Activated effector memory CD4-positive, alpha-beta T cell treated with anti-CD3 and anti-CD28 coated beads, Interleukin-2, amount 50 U/mL, for 16 hours (primary cell): Measurements from ENCODE around the gene CHRNA4.

ENCODE experiments used
- DNase-seq: peaks from one replicate; pipeline ENCODE4 v3.0.0-alpha.2; 2020

The CHRNA4 gene

GRCh38 chr20:63376283-63377250, 15.4 kb upstream of the CHRNA4 start:
- DNase-seq = no peak

GRCh38 chr20:63375438-63375837, 14.3 kb upstream of the CHRNA4 start:
- DNase-seq = no peak

DNA sequence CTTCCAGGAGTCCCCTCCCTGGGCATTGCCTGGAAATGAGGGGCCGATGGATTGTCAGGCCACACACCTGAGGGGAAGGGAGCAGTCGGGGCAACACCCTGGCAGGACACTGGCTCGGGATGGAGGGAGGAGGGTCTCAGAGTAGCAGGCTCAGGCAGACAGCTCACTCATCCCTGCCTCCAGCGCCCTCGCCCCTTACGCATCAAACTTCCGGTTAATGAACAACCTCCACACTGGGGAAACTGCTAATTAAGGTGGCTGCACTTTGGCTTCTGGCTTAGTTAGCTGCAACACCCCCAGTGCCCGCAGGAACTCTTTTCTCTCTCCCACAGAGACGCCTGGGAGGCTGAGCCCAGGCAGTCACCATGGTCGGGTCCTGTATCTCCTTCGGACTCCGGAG, 13.4 kb upstream of the CHRNA4 start:
- no peak for DNase-seq

- no peak for DNase-seq
These were observed 12.8 kb upstream of the CHRNA4 start for GRCh38 chr20:63373996-63374395.

DNA sequence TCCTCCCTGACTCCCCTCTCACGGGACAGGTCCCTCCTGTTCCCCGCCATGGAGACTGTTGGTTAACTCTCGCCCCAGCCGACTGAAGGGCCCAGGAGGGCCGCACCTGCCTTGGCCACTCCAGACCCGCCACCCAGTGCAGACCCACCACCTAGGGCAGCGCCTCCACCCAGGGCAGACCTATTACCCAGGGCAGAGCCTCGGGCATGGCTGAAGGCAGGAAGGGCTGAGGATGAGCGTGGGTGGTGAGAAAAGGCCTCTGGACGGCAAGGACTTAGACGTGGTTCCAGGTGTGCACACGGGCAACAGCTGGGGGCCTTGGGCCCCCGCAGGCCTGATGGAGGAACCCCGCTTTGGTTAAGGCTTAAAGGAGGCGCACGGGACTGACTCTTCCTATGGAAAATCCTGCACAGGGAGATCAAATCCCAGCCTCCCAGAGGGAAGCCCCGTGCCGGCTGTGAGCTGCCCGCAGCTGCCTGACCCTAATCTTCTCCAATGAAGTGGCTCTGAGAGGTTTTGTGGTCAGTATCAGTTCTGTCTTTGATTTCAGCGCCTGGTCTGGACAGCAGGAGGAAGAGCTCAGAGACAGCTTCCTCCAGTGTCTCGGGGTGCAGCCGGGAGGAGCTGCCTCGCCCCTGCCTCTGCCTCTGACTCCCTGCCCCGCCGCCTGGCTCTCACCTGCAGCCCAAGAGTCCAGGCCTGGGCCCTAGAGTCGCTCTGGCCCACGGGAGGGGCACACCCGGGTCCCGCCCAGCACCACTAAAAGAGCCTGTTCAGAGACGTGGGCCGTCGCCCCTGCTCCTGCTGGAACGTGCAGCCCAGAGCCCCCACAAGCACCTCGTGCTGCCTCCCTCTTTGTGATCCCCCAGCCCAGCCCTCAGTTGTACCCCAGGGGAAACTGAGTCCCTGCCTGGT, 12.1 kb upstream of the CHRNA4 start:
- DNase-seq = no peak

DNA sequence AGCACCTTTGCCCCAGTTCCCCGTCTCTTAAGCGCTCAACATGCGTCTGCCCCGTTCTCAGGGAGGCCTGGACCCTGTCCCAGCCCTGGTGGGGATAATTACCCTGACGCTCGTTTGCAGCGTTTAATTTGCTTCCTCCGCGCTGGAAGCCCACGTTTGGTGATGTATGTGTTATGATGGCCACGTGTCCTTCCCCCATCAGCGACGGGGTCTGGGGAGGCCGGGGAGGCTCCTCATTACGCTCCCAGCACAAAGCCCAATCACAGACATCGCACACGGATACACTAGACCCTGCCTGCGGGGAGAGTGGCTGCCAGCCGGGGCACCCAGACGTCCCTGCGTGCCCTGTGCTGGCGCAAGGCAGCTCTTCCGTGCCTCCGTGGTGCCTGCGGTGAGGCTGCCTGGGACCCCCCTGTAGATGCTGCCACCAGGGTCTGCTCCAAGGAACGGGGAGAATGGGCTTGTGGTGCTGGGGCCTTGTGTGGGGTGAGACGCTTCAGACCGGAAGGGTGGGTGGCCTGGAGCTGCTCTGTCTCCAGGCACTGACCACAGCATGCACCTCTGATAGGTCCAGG, 10.2 kb upstream of the CHRNA4 start:
- DNase-seq = no peak

- no peak for DNase-seq
These were observed 9.6 kb upstream of the CHRNA4 start for GRCh38 chr20:63370618-63371187.

DNA sequence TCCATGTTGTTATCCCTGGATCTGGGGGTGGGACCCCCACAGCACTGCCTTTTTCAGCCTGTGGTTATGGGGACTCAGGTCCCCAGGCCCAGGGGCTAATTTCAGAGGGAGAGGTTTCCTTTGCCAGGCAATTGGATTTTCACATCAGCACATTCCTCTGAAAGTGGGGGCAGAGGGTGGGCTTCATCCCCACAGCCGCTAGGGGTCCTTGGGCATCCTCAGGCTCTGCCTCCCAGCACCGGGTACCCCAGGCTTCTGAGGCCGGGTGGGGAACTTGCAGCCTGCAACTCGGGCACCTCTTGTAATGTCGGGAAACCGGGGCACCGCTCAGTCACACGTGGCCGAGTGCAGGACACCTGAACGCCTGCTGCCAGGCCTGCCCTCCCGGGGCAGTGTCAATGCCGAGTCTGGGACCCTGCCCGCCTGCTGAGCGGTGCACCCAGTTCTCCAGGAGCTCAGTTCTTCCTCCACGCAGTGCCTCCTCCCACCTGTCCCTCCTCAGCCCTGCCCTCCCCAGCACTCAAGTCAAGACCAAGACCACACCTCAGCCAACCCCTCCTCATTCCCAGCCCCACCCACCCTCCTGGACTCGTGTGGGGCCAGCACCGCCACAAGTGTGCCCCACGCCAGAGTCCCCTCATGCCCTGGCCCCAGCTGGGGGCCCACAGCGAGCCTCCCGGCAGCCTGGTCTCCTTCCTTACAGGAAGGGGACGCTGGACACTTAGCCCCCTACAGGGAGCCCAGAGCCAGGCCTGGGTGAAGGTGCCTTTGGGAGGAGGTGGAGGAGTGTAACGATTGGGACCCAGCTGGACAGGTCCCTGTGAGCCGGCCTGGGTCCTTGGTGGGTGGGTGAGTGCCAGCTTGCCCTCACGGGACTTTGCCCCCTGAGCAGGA, 8.8 kb upstream of the CHRNA4 start:
- no peak for DNase-seq

DNA sequence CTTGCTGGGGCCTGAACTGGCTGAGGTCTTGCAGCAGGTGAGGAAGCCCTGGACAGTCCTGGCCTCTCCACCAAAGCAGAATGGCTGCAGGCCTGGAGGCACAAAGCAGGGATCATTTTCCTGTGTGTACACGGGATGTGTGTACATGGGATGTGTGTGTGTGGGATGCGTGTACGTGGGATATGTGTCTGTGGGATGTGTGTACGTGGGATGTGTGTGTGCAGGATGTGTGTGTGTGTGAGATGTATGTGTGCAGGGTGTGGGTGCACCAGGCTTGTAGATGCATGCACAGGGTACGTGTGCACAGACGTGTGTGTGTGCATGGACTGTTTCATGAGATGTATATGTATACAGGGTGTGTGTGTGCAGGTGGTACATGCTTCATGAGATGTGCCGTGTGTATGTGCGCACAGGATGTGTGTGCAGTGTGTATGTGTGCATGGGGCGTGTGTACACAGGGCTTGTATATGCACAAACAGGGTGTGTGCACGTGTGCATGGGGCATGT, 7.9 kb upstream of the CHRNA4 start:
- DNase-seq = no peak

DNA sequence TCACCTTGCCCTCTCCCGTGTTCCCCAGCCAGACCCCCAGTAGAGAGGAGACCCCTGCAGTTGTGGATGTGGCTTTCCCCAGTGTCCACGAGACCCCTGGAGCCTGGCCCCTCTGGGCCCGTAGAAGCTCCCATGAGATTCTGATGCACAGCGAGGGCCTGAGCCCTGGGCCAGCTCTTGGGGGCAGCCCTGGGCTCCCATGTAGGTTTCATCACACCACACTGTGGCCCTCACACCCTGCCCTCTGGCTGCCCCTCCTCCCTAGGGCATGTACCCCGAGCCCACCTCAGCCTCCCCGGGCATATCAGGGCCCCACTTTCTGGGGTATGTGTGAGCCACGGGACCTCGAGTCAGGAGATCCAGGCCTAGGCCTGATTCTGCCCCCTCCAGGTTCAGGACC, 7.0 kb upstream of the CHRNA4 start:
- no peak for DNase-seq

DNA sequence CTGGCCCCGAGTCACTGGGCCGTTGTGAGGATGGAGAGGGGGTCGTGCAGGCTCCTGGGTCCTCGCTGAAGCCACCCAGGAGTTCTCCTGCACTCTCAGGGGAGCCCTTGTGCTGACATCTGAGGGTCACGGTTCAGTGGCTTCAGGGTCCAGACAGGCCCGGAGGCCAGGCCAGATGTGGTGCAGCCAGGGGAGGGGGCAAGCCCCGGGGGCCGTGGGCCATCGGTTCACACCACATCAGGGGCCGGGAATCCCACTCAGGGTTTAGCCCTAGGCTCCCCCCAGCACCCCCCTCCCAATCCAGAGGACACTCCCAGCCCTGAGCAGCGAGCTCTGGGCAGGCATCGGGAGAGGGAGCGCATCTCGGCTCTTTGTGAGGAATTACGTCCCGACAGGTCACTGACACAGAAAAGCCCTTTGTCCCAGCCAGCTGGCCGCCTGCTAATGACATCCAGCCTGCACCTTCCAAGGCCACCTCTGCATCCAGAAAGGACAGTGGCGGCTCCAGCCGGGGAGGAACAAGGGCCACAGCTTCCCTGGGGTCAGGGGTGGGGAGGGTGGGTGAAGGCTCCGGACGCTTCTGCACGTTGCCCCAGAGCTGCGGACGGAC, 6.4 kb upstream of the CHRNA4 start:
- no peak for DNase-seq

DNA sequence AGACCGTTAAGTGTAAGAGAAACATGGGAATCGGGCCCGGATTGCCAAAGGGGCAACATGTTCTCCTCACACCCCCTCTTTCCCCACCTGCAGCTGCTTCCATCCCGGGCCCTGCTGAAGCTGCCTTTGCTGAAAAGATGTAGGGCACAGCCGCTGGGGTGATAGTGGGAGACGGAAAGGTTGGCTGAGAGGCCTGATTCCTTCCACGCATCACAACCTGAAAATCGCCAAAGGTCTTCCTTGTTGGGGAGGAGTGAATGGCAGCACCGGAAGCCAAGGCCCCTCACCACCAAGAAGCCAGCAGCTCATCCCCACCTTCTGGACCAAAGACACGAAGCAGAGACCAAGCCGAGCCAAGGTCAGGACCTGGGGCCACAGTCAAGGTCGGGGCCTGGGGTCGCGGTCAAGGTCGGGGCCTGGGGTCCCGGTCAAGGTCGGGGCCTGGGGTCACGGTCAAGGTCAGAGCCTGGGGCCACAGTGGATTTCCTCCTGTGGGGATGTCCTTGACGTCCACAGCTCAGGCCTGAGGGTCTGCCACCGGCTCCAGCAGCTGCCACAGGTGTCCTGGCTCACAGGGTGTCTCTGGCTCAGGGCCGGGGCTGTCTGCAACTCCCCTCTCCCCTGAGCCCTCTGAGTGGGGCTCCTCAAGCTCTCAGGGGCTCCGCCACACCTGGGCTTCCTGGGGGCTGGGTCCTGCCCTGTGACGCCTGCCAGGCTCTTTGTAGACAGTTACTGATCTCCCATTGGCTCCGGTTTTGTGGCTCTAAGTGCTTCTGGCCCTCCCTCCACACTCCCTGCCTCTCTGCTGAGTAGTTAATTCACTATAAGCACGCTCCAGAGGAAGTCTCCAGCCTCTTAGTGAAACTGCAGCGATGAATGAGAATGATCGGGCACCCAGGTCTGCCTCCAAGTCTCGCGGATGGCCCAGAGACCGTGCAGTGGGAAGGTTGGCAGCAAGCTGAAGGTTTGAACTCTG, 5.5 kb upstream of the CHRNA4 start:
- no peak for DNase-seq

GRCh38 chr20:63365601-63366389, 4.6 kb upstream of the CHRNA4 start:
- no peak for DNase-seq

- DNase-seq = no peak
These were observed 3.8 kb upstream of the CHRNA4 start for GRCh38 chr20:63364801-63365585.

GRCh38 chr20:63363981-63364561, 2.9 kb upstream of the CHRNA4 start:
- no peak for DNase-seq

DNA sequence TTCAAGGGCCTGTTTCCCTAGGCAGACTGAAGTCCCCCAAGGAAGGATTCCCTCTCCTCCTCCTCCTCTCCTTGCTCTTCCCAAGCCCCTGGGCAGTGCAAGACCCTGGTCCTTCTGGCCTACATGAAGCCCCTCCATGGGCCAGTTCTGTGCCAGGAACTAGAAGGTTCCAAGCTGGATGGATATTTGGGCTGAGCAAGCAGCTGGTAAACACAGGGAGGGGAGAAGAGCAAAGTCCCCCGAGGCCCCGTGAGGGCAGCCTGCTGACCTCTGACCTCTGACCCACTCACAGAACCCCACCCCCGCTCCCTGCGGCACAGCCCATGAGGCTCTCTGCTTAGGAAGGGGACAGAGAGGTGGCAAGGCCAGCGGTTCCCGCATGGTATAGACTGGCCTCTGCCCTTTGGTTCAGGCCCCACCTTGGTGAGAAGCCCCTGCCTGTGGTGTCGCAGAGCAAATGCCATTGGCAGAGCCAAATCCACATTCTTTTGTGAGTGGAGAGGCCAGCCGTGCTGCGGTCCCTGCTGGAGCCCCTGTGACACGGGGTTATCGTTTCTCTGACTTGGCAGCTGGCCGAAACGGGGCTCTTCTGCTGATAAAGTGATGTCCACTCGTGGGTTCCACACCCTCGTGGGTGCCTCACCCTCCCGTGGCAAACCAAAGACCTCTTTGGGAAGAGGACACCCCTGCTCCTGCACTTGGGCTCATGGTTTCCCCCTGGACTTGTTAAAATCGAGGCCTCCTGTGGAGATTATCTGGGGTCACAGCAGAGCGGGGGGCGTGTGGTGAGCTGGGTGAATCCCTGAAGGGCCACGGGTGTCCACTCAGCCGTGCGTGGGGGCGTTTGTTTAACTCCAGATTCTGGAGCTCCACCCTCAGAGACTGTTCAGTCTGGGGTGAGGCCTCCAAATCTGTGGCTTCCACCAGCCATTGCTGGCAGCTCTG, 2.1 kb upstream of the CHRNA4 start:
- no peak for DNase-seq
